GM18499 (cell line): ENCODE measurements around the gene ALKBH7.

ENCODE experiments used
- ATAC-seq: cut with Tn5 transposase; IDR thresholded peaks from one replicate; pipeline ENCODE4 v1.9.1; 2021; ENCODE audit warnings: moderate number of reproducible peaks; ENCODE audit not compliant: insufficient read depth, unreplicated experiment

The ALKBH7 gene

DNA sequence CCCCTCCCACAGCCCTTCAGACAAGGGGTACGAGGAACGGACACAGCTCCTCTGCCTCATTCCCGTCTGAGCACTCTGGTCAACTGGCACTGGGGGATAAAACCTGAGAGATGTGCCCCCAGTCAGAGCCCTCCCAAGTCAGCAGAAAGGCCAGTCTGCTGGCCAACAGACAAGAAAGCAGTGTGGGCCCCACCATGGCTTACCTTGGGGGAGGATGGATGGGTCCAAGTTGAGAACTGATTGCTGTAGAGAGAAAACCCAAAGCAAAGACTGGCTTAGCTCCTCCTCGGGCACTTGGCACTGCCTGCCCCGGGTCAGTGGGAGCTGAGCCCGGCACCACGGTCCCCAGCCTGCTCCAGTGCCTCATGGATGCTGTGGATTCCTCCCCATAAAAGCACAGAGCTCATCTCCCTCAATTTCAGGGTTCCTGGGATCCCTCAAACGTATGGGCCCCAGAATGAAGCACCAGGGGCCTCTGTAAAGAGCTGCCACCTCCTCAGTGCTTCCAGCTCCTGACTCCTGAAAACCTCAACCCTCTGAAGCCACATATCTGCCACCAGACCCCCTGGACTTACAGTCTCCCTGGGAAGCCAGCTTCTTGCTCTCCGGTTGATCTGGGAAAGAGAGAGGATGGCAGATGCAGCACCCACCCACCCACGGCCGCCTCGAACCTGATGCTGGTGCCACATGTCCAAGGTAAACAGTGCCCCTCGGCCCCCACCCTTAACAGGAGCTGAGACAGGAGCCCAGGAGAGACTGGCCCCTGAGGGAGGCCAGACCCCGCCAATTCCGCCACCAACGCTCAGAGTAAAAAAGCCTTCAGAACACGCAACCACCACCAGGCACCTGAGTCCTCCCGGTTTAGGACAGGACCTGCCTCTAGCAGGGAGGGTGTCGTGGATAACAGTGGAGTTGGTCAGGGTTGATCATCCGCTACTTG, 48.8 kb downstream of the ALKBH7 start:
- ATAC-seq: no peak

DNA sequence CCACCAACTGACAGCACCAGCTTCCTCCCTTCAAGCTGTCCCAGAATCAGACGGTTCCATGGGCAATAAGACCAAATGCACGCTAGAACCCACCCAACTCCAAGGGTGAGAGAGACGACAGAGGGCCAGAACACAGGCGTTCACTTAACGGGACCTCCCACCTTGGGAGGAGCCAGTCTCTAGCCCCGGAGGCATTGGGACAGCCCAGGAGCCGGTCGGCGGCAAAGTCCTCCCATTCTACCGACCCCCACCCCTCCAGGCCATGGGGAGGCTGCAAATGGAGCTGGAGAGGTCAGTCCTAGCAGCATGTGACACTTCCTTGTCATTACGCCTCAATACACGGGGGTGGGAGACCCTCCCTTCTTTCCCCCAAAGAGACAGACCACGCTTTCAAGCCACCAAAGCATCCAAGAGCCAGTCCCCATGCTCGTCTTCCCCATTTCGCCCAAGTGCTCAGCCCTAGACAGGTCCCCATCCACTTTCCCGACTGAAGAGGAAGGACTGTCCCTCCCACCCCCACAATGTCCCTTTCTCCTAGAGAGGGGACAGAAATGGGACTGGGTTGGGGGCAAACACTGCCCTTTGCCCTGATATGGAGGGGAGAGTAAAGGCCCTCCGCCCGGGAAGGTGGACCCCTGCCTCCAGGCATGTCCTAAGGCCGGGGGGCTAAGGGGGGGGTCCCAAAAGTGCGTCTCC, 51.1 kb downstream of the ALKBH7 start:
- no peak for ATAC-seq

DNA sequence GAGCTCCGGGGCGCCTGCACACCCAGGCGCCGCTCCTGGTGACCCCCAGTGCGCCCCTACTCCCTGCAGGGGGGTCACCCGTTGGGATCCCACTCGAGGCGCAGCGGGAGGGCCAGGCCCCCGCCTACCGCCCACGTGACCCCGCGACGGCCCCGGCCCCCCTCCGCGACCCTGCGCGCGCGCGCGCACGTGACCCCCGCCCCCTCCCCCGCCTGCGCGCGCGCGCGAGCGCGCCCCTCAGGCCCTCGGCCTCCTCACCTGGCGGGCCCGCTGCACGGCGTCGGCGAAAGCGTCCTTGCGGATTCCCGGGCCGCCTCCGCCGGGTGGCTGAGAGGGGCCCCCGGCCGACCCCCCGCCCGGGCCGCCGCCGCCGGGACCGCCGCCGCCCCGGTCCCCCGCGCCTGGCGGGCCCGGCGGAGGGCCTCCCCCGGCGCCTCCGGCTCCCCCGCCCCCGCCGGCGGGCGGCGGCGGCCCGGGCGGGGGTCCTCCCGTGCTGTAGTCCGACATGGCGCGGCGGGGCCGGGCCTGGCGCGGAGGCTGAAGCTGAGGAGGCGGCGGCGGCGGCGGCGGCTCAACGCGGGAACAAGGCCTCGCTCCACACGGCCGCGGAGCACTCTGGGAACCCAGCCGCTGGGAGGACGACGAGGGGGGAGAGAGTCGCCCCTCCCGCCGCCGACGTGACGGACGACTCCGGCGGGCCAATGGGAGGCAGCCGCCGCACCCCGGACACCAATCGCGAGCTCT, 51.8 kb downstream of the ALKBH7 start, which contains the start of gene KHSRP:
Gene KHSRP (minus strand): TSS at position 617 of the 744 bp plus-strand sequence. CDS start 110 bp downstream, at position 507.
- ATAC-seq: no peak
